Measurements from ENCODE around the gene AAGAB.

DNA sequence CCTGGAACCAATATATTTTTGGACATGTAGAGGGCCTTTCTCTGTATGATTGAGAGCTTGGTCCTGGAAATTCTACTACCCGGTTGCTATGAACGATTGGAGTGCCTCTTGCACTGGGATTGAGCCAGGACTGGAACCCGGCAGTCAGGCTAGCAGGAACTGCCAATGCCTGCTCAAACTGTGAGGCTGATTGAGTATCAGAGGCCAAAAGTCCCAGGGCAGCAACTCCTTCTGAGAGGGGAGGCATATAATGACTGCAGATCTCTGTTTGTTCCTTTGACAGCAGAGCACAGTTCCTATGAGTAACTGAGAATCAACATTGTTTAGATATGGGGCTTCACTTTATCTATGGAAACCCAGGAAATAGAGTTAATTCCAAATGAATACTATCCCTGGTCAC is 13.0 kb upstream of the AAGAB start:
- TF ChIP-seq, protein P1, sequence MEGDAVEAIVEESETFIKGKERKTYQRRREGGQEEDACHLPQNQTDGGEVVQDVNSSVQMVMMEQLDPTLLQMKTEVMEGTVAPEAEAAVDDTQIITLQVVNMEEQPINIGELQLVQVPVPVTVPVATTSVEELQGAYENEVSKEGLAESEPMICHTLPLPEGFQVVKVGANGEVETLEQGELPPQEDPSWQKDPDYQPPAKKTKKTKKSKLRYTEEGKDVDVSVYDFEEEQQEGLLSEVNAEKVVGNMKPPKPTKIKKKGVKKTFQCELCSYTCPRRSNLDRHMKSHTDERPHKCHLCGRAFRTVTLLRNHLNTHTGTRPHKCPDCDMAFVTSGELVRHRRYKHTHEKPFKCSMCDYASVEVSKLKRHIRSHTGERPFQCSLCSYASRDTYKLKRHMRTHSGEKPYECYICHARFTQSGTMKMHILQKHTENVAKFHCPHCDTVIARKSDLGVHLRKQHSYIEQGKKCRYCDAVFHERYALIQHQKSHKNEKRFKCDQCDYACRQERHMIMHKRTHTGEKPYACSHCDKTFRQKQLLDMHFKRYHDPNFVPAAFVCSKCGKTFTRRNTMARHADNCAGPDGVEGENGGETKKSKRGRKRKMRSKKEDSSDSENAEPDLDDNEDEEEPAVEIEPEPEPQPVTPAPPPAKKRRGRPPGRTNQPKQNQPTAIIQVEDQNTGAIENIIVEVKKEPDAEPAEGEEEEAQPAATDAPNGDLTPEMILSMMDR (IDR thresholded peaks at IDR 0.05), result no peak
- TF ChIP-seq POLR2A (IDR thresholded peaks at IDR 0.05) (no peak), EP300 (IDR thresholded peaks at IDR 0.05) (no peak)
